Natural killer cell (primary cell): ENCODE measurements around the gene TBC1D22A. TPM values are rescaled to one million over a fixed set of nuclear protein-coding genes. Genes with fewer than 3 reads are reported as not detected.

ENCODE experiments used
- ATAC-seq, 3 donors: fragments of 150-1000 bp in 2 of 3; fragments of 200-7000 bp in 1 of 3; cut with Tn5 transposase; 1 replicate in 1 of 3; 2 replicates in 2 of 3; pipeline ENCODE4 v1.10.0; 2021; ENCODE audit warnings: mild to moderate bottlenecking in 2 of 3, moderate library complexity in 2 of 3
- DNase-seq, 2 donors: peaks; one replicate each; pipeline versions ENCODE4 v3.0.0 to v3.0.0-alpha.2; 2013 to 2021; ENCODE audit warnings: mixed read lengths in 1 of 2
- H3K27ac ChIP-seq: one replicate; pipeline ENCODE4 v1.5.1; 2013; ENCODE audit warnings: mild to moderate bottlenecking, low read length
- H3K27me3 ChIP-seq: one replicate; pipeline ENCODE4 v1.6.1; 2013; ENCODE audit warnings: low read length; ENCODE audit not compliant: control insufficient read depth, insufficient read depth
- H3K36me3 ChIP-seq: one replicate; pipeline ENCODE4 v1.6.1; 2013; ENCODE audit warnings: low read length; ENCODE audit not compliant: control insufficient read depth, insufficient read depth
- H3K4me1 ChIP-seq: one replicate; pipeline ENCODE4 v1.6.1; 2013; ENCODE audit warnings: low read length; ENCODE audit not compliant: control insufficient read depth, insufficient read depth
- H3K4me3 ChIP-seq: one replicate; pipeline ENCODE4 v1.5.1; 2013; ENCODE audit warnings: low read length
- H3K9me3 ChIP-seq: one replicate; pipeline ENCODE4 v1.6.1; 2013; ENCODE audit warnings: low read length; ENCODE audit not compliant: control insufficient read depth, insufficient read depth
- H3K27ac Mint-ChIP-seq, 2 donors: one replicate each; pipeline ENCODE4 v1.8.0; 2022; ENCODE audit warnings: mild to moderate bottlenecking in 2 of 2, mixed read lengths in 2 of 2, moderate library complexity in 1 of 2
- H3K27me3 Mint-ChIP-seq, 2 donors: one replicate each; pipeline ENCODE4 v1.8.0; 2022; ENCODE audit warnings: low read depth in 2 of 2, mixed read lengths in 2 of 2
- H3K36me3 Mint-ChIP-seq: one replicate; pipeline ENCODE4 v1.8.0; 2022; ENCODE audit warnings: mixed read lengths
- H3K4me1 Mint-ChIP-seq, 2 donors: one replicate each; pipeline ENCODE4 v1.8.0; 2022; ENCODE audit warnings: mixed read lengths in 2 of 2
- H3K4me3 Mint-ChIP-seq: one replicate; pipeline ENCODE4 v1.8.0; 2022; ENCODE audit warnings: mild to moderate bottlenecking, moderate library complexity, mixed read lengths
- H3K9me3 Mint-ChIP-seq, 2 donors: one replicate each; pipeline ENCODE4 v1.8.0; 2022; ENCODE audit warnings: mixed read lengths in 2 of 2
- WGBS: methylation state at CpG from one replicate; pipeline ENCODE4 v1.1.7; 2013; ENCODE audit warnings: missing lambda C conversion rate; ENCODE audit not compliant: insufficient coverage; 5-methylcytosine and 5-hydroxymethylcytosine counted together
- intact Hi-C: fragments of 100-400 bp; cut with micrococcal nuclease; formaldehyde crosslinking; loops from one replicate; pipeline ENCODE4 v1.14.2; 2022
- total RNA-seq, 4 donors: library from RNA; stranded (reverse); fragments of 120-200 nt in 1 of 4; gene quantifications; one replicate each; pipeline versions ENCODE4 v1.2.3 to v1.2.4, GENCODE V29; 2013 to 2022
- TF ChIP-seq, protein P1 (sequence below): fragments of 200-600 bp; IDR thresholded peaks from one replicate; pipeline ENCODE4 v1.8.0; 2022; ENCODE audit warnings: antibody characterized with exemption

TBC1D22A gene
- total RNA-seq, 3 donors from 2014 or later (not counting 1 experiment from before 2014, with no cell fraction given): 47.4 to 53.7 (median 53.2) TPM

DNA sequence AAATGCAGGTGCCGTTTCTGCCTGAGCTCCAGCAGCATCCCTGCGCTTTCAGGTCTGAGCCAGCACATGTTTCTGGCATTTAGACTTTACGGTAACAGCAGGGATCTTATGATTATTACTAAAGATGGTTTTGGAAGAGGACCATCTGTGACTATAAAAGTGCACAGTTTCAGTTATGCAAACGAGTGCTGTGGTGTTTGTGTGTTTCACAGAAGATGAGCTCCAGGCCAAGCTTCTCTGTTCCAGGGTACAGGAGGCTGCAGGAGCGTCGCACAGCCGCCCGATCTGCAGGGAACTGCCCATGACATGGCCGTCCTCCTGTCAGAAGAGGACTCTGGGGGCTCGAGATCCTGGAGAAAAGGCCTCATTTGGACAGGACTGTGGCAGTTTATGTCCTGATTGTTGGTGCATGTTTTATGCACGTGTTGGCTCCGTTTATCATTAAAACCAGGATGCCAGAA lies 297.3 kb downstream of the TBC1D22A start:
- H3K4me1 Mint-ChIP-seq: peaks cover 6 to 37% of the 10 kb centered on the region in 2 donors
- Histone ChIP-seq H3K4me3 (no peak overlapping the region), H3K36me3 (peaks cover 14% of the 10 kb centered on the region), H3K27ac (no peak overlapping the region), H3K9me3 (no peaks in the 10 kb centered on the region), H3K27me3 (no peaks in the 10 kb centered on the region), H3K4me1 (no peaks in the 10 kb centered on the region)
- 86% methylated on average over 12 of the region's 12 CpGs for WGBS
- H3K4me3 Mint-ChIP-seq: no peak overlapping the region
- ATAC-seq (no peak), DNase-seq (no peak)
- peaks cover 7% of the 10 kb centered on the region for H3K36me3 Mint-ChIP-seq
- intact Hi-C loops: no loop called here
- H3K27ac Mint-ChIP-seq: no peak overlapping the region
- H3K9me3 Mint-ChIP-seq: no peaks in the 10 kb centered on the region
- TF ChIP-seq, protein P1, sequence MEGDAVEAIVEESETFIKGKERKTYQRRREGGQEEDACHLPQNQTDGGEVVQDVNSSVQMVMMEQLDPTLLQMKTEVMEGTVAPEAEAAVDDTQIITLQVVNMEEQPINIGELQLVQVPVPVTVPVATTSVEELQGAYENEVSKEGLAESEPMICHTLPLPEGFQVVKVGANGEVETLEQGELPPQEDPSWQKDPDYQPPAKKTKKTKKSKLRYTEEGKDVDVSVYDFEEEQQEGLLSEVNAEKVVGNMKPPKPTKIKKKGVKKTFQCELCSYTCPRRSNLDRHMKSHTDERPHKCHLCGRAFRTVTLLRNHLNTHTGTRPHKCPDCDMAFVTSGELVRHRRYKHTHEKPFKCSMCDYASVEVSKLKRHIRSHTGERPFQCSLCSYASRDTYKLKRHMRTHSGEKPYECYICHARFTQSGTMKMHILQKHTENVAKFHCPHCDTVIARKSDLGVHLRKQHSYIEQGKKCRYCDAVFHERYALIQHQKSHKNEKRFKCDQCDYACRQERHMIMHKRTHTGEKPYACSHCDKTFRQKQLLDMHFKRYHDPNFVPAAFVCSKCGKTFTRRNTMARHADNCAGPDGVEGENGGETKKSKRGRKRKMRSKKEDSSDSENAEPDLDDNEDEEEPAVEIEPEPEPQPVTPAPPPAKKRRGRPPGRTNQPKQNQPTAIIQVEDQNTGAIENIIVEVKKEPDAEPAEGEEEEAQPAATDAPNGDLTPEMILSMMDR: no peak
- H3K27me3 Mint-ChIP-seq: no peaks in the 10 kb centered on the region

DNA sequence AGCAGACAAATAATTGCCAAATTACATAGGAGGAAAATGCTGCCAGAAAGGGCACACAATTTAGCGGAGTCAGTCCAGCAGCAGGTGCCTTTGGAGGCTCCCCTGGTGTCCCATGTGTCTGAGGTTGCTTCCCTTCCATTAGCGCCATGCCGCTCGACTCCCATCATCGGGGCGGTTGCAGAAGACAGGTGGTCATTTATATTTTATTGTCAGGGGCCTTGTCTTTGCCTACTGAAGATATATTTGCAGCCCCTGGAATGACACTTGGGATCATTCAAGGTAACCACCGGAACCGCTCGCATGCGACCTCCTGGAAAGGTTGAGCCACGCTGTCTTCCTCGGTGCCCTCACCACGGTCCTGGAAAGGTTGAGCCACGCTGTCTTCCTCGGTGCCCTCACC lies 298.3 kb downstream of the TBC1D22A start:
- H3K27me3 ChIP-seq: no peaks in the 10 kb centered on the region
- Mint-ChIP-seq H3K36me3 (peaks cover 7% of the 10 kb centered on the region), H3K4me3 (no peak overlapping the region), H3K4me1 (peaks cover 4 to 31% of the 10 kb centered on the region in 2 donors), H3K9me3 (no peaks in the 10 kb centered on the region), H3K27ac (no peak overlapping the region), H3K27me3 (no peaks in the 10 kb centered on the region)
- H3K4me1 ChIP-seq: no peaks in the 10 kb centered on the region
- 95% methylated on average over 15 of the region's 15 CpGs for WGBS
- H3K9me3 ChIP-seq: no peaks in the 10 kb centered on the region
- no peak overlapping the region for H3K27ac ChIP-seq
- H3K36me3 ChIP-seq: peaks cover 14% of the 10 kb centered on the region
- intact Hi-C loops: no loop called here
- ATAC-seq (no peak), DNase-seq (no peak)
- H3K4me3 ChIP-seq: no peak overlapping the region
- TF ChIP-seq, protein P1: no peak

DNA sequence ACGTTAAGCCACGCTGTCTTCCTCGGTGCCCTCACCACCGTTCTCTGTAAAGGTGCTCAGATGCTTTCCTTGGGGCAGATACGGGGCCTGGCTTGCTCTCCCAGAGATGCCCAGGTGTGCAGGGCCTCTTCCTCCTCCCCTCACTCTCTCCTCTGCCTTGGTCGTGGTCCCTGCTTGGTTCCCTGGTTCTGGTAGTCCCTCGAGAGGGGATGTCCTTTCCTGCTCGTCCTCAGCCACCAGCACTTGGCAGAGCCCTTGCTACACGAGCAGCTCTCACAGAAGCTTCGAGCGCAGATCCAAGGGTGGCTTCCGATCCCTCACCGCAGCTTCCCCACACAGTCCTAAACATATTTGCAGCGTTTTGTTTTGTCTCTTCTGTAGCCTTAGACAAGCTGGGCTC lies 298.8 kb downstream of the TBC1D22A start:
- Mint-ChIP-seq H3K27ac (no peak overlapping the region), H3K27me3 (no peaks in the 10 kb centered on the region), H3K36me3 (peaks cover 7% of the 10 kb centered on the region), H3K4me3 (no peak overlapping the region), H3K4me1 (peaks cover 9 to 35% of the 10 kb centered on the region in 2 donors), H3K9me3 (no peaks in the 10 kb centered on the region)
- Histone ChIP-seq H3K9me3 (no peaks in the 10 kb centered on the region), H3K36me3 (peaks cover 14% of the 10 kb centered on the region), H3K27me3 (no peaks in the 10 kb centered on the region), H3K4me3 (no peak overlapping the region), H3K4me1 (no peaks in the 10 kb centered on the region), H3K27ac (no peak overlapping the region)
- TF ChIP-seq, protein P1: no peak
- intact Hi-C loops: no loop called here
- 92% methylated on average over 14 of the region's 14 CpGs for WGBS
- DNase-seq (no peak), ATAC-seq (no peak)

DNA sequence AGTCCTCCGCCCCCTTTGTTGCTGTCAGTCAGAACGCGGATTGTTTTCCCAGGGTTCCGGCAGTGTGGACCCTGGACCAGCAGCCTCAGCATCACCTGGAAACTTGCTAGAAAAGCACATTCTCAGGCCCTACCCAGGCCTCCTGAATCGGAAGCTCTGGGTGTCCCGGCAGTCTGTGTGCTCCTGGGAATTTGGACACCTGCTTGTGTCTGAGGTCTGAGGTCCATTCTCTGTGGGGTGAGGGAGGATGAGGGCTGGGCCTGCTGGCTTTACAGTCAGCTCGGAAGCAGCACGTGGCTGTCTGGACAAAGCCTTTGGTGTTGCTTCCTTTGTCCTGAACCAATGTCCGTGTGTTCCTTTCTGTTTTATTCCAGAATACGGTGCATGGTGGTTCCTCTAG lies 299.7 kb downstream of the TBC1D22A start:
- Mint-ChIP-seq H3K9me3 (no peaks in the 10 kb centered on the region), H3K36me3 (peaks cover 7% of the 10 kb centered on the region), H3K27ac (no peak overlapping the region), H3K4me1 (peaks cover 9 to 31% of the 10 kb centered on the region in 2 donors), H3K4me3 (no peak overlapping the region), H3K27me3 (no peaks in the 10 kb centered on the region)
- ATAC-seq (no peak), DNase-seq (no peak)
- TF ChIP-seq, protein P1: no peak
- no peaks in the 10 kb centered on the region for H3K9me3 ChIP-seq
- H3K4me1 ChIP-seq: no peaks in the 10 kb centered on the region
- WGBS: 90% methylated on average over 10 of the region's 10 CpGs
- H3K27me3 ChIP-seq: no peaks in the 10 kb centered on the region
- H3K4me3 ChIP-seq: no peak overlapping the region
- H3K27ac ChIP-seq: no peak overlapping the region
- intact Hi-C loops: no loop called here
- H3K36me3 ChIP-seq: peaks cover 14% of the 10 kb centered on the region
